ENCODE results near the gene KRT75. TPM values are rescaled to one million over a fixed set of nuclear protein-coding genes. Genes with fewer than 3 reads are reported as not detected.

KRT75 gene
- total and polyA plus RNA-seq, 12 donors: not detected

GRCh38 chr12:52398176-52398575 lies 36.0 kb downstream of the KRT75 start:
- Histone ChIP-seq H3K4me1 (replicated peaks in 1 of 2) (no peaks in the 10 kb centered on the region), H3K27ac (no peak overlapping the region), H3K36me3 (replicated peaks in 1 of 2) (no peaks in the 10 kb centered on the region), H3K4me3 (no peak overlapping the region), H3K9me3 (replicated peaks in 1 of 3) (no peaks in the 10 kb centered on the region), H3K27me3 (no peaks in the 10 kb centered on the region)
- TF ChIP-seq POLR2A (IDR thresholded peaks at IDR 0.05): no peak
- TF ChIP-seq CTCF (IDR thresholded peaks at IDR 0.05): no peak
- 75 to 89% (median 81%) methylated on average over 1 of the region's 1 CpG for WGBS, 4 donors
- no peak for DNase-seq
- intact Hi-C loops (cut with DNase I): no loop called here

GRCh38 chr12:52396656-52397055 lies 37.5 kb downstream of the KRT75 start:
- Histone ChIP-seq H3K27me3 (no peaks in the 10 kb centered on the region), H3K4me1 (replicated peaks in 1 of 2) (no peaks in the 10 kb centered on the region), H3K4me3 (no peak overlapping the region), H3K27ac (no peak overlapping the region), H3K9me3 (replicated peaks in 1 of 3) (no peaks in the 10 kb centered on the region), H3K36me3 (replicated peaks in 1 of 2) (no peaks in the 10 kb centered on the region)
- no peak for DNase-seq
- TF ChIP-seq POLR2A (IDR thresholded peaks at IDR 0.05): no peak
- WGBS, 4 donors: 67 to 85% (median 78%) methylated on average over 8 of the region's 8 CpGs
- intact Hi-C loops (cut with DNase I): no loop called here

DNA sequence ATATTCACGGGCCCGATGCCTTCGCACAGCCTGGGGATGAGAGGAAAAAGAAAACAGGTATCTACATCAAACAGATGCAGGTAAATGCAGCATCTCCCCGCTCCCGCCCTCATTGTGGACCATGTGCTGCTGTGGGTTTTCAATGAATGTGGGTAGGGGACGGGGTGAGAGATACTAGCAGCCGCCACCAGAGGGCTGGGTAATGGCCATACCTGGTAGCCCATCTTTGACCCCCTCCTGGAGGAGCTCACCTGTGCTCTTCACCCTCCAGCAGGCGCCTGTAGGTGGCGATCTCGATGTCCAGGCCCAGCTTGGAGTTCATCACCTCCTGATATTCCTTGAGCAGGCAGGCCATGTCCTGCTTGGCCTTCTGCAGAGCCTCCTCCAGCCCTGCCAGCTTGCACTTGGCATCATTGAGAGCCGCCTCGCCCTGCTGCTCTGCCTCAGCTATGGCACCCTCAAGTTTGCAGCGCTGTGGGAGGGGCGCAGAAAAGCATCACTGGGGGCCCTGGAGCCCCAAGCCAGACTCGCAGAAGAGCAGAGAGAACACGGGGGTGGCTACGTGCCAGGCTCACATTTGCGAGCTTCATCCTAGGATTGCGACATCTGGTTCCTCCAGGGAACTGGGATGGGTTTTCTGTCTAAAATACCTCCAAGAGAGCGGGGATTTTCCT lies 38.3 kb downstream of the KRT75 start:
- intact Hi-C loops (cut with DNase I): no loop called here
- no peaks in the 10 kb centered on the region for H3K9me3 ChIP-seq (replicated peaks in 1 of 3)
- 66 to 81% (median 73%) methylated on average over 13 to 20 of the region's 20 CpGs for WGBS, 4 donors
- no peaks in the 10 kb centered on the region for H3K36me3 ChIP-seq (replicated peaks in 1 of 2)
- no peaks in the 10 kb centered on the region for H3K4me1 ChIP-seq (replicated peaks in 1 of 2)
- H3K27me3 ChIP-seq: no peaks in the 10 kb centered on the region
- H3K4me3 ChIP-seq: no peak overlapping the region
- DNase-seq: peak in 2 of 7 donors; percentile 29 to 38
- TF ChIP-seq CTCF (IDR thresholded peaks at IDR 0.05) (peak in 1 of 6 experiments; percentile 1), POLR2A (IDR thresholded peaks at IDR 0.05) (no peak)
- H3K27ac ChIP-seq: no peak overlapping the region

DNA sequence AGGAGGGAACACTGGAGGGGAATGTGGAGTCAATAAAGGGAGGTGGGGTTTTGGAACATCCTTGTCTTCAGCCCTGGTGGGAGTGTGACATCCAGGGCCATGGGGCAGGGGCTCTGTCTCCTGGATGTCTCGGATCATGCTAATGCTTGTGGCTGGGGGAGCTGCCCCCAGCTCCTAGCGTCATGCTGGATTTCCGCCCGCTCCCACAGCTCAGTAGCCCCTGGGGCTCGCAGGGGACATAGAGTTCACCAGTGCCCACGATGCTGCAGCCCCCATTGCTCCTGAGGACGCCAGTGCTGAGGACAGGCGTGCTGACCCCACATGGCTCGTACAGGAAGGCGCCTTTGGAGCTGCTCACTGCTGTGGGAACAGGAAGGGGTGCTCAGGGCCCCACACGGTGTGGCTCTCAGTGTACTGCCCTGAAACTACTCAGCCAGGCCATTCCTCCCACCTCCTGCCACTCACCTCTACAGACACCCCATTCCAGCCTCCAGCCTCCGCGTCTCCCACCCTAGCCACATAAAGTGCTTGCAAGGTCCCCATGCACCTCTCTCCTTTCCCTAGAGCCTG lies 39.2 kb downstream of the KRT75 start:
- no peaks in the 10 kb centered on the region for H3K4me1 ChIP-seq (replicated peaks in 1 of 2)
- DNase-seq: no peak
- H3K27ac ChIP-seq: no peak overlapping the region
- 77 to 88% (median 79%) methylated on average over 13 of the region's 13 CpGs for WGBS, 4 donors
- H3K36me3 ChIP-seq (replicated peaks in 1 of 2): no peaks in the 10 kb centered on the region
- no peak overlapping the region for H3K4me3 ChIP-seq
- TF ChIP-seq POLR2A (IDR thresholded peaks at IDR 0.05) (no peak), CTCF (IDR thresholded peaks at IDR 0.05) (no peak)
- intact Hi-C loops (cut with DNase I): no loop called here
- no peaks in the 10 kb centered on the region for H3K27me3 ChIP-seq
- no peaks in the 10 kb centered on the region for H3K9me3 ChIP-seq (replicated peaks in 1 of 3)

Measured in adrenal gland (tissue), 12 donors.